Endothelial cell of umbilical vein (primary cell): ENCODE results near the gene TDRD10. TPM values are rescaled to one million over a fixed set of nuclear protein-coding genes. Genes with fewer than 3 reads are reported as not detected.

ENCODE experiments used
- BruUV-seq: library from RNA; stranded (reverse); fragments of 400-500 nt; replicated peaks from 2 replicates; lab custom pipeline; 2021; lab: Mats Ljungman, UMichigan
- CTCF ChIA-PET: fragments of 300-600, 350-600 bp; sonication (Branson Sonifier 250); formaldehyde crosslinking; loops from one replicate; lab custom pipeline; 2021; ENCODE audit warnings: antibody characterized with exemption, inconsistent platforms; lab: Charles Lee
- POLR2A ChIA-PET: fragments of 300-600, 350-600 bp; sonication (Branson Sonifier 250); formaldehyde crosslinking; loops from one replicate; lab custom pipeline; 2021; ENCODE audit warnings: antibody characterized with exemption, inconsistent platforms; lab: Charles Lee
- DNase-seq: peaks from one replicate; pipeline ENCODE4 v3.0.0-alpha.2; 2011; ENCODE audit warnings: low read depth, low spot score
- FAIRE-seq: peaks from 2 replicates; lab custom pipeline; 2011; peaks lifted over from hg19 to GRCh38; lab: Jason Lieb, UNC
- H2AFZ ChIP-seq: 2 replicates; pipeline ENCODE4 v1.6.0; 2012; ENCODE audit warnings: low read depth, low read length, control low read depth, inconsistent platforms
- H3K27ac ChIP-seq: 2 replicates; pipeline ENCODE4 v1.5.1; 2011; ENCODE audit warnings: low read depth, mild to moderate bottlenecking, control low read depth, low read length, moderate library complexity; ENCODE audit not compliant: insufficient read depth
- H3K27me3 ChIP-seq, 2 experiments: 2 replicates each; pipeline versions ENCODE4 v1.6.0 to v1.6.1; 2011; ENCODE audit warnings: low read length in 2 of 2, mixed read lengths in 1 of 2; ENCODE audit not compliant: control insufficient read depth in 2 of 2, insufficient read depth in 2 of 2
- H3K36me3 ChIP-seq, 2 experiments: 2 replicates in 1 of 2; 3 replicates in 1 of 2; pipeline ENCODE4 v1.5.1; 2011; ENCODE audit warnings: low read length in 2 of 2, mild to moderate bottlenecking in 1 of 2, moderate library complexity in 1 of 2; ENCODE audit not compliant: control insufficient read depth in 2 of 2, insufficient read depth in 2 of 2; ENCODE audit errors: extremely low read depth in 1 of 2
- H3K4me1 ChIP-seq: 3 replicates; pipeline ENCODE4 v1.5.1; 2011; ENCODE audit warnings: mild to moderate bottlenecking, low read length; ENCODE audit not compliant: control insufficient read depth, insufficient read depth; ENCODE audit errors: extremely low read depth
- H3K4me2 ChIP-seq: 2 replicates; pipeline ENCODE4 v1.6.1; 2011; ENCODE audit warnings: low read length, control low read depth, mixed read lengths; ENCODE audit not compliant: insufficient read depth
- H3K4me3 ChIP-seq, 3 experiments: fragments of 200-600 bp in 1 of 3; sonication (generic), shearing (Covaris generic) in 1 of 3; replicated peaks in 1 of 3; 2 replicates each; pipeline ENCODE4 v1.5.1; 2011 to 2016; ENCODE audit warnings: control low read depth in 3 of 3, low read length in 3 of 3, mild to moderate bottlenecking in 2 of 3, inconsistent platforms in 1 of 3, low read depth in 1 of 3, moderate library complexity in 1 of 3; ENCODE audit not compliant: insufficient read depth in 1 of 3
- H3K79me2 ChIP-seq: 2 replicates; pipeline ENCODE4 v1.6.0; 2012; ENCODE audit warnings: low read length, inconsistent platforms; ENCODE audit not compliant: control insufficient read depth, insufficient read depth
- H3K9ac ChIP-seq: replicated peaks from 2 replicates; pipeline ENCODE3; 2011; ENCODE audit warnings: low read length, control low read depth; ENCODE audit not compliant: insufficient read depth; ENCODE audit errors: extremely low read depth
- H3K9me1 ChIP-seq: replicated peaks from 3 replicates; pipeline ENCODE4 v1.6.0; 2011; ENCODE audit warnings: mild to moderate bottlenecking, low read length; ENCODE audit not compliant: control insufficient read depth, insufficient read depth; ENCODE audit errors: extremely low read depth
- H3K9me3 ChIP-seq: replicated peaks from 2 replicates; pipeline ENCODE4 v1.5.1; 2012; ENCODE audit warnings: low read length, inconsistent platforms; ENCODE audit not compliant: control insufficient read depth, insufficient read depth
- H4K20me1 ChIP-seq: replicated peaks from 2 replicates; pipeline ENCODE3; 2011; ENCODE audit warnings: mild to moderate bottlenecking, low read length; ENCODE audit not compliant: control insufficient read depth, insufficient read depth; ENCODE audit errors: extremely low read depth
- CTCF ChIP-seq, 2 donors: IDR thresholded peaks; 1 replicate in 1 of 2; 2 replicates in 1 of 2; pipeline ENCODE4 v1.5.1; 2011; ENCODE audit warnings: low read length in 2 of 2, mild to moderate bottlenecking in 2 of 2, moderate library complexity in 2 of 2, control low read depth in 1 of 2, inconsistent platforms in 1 of 2, low read depth in 1 of 2; ENCODE audit not compliant: insufficient read depth in 1 of 2; ENCODE audit errors: extremely low read depth in 1 of 2
- EZH2 ChIP-seq: IDR thresholded peaks from 2 replicates; pipeline ENCODE4 v1.6.1; 2012; ENCODE audit warnings: borderline replicate concordance, low read depth, mild to moderate bottlenecking, moderate library complexity, low read length, inconsistent platforms; ENCODE audit not compliant: severe bottlenecking
- FOS ChIP-seq: IDR thresholded peaks from 2 replicates; pipeline ENCODE4 v1.6.1; 2011; ENCODE audit warnings: mild to moderate bottlenecking, low read length, moderate library complexity, borderline replicate concordance; ENCODE audit not compliant: insufficient read depth
- GATA2 ChIP-seq: IDR thresholded peaks from 2 replicates; pipeline ENCODE4 v1.7.0; 2011; ENCODE audit warnings: low read depth, mild to moderate bottlenecking, moderate library complexity, mixed read lengths, low read length; ENCODE audit not compliant: insufficient read length, insufficient read depth
- JUN ChIP-seq: IDR thresholded peaks from 2 replicates; pipeline ENCODE4 v1.6.1; 2011; ENCODE audit warnings: borderline replicate concordance, low read depth; ENCODE audit not compliant: insufficient read length, insufficient read depth
- MAX ChIP-seq: IDR thresholded peaks from 2 replicates; pipeline ENCODE4 v1.6.1; 2011; ENCODE audit not compliant: insufficient read depth, insufficient read length
- MYC ChIP-seq: IDR thresholded peaks from one replicate; pipeline ENCODE4 v1.6.1; 2011; ENCODE audit warnings: mild to moderate bottlenecking, low read depth, low read length
- POLR2A ChIP-seq: IDR thresholded peaks from 2 replicates; pipeline ENCODE4 v1.6.1; 2012; ENCODE audit warnings: low read depth, mild to moderate bottlenecking, control low read depth, low read length
- POLR2AphosphoS5 ChIP-seq: IDR thresholded peaks from 2 replicates; pipeline ENCODE4 v1.6.1; 2012; ENCODE audit warnings: low read depth, mild to moderate bottlenecking, control low read depth, low read length, moderate library complexity; ENCODE audit not compliant: insufficient read depth
- dilution Hi-C: fragments of 300-500 bp; cut with MboI; formaldehyde crosslinking; loops from one replicate; pipeline ENCODE4 v1.15.0; 2019; ENCODE audit warnings: low sequenced_read_pairs; ENCODE audit not compliant: extremely low pct_ligation_motif_present
- intact Hi-C: fragments of 100-400 bp; cut with micrococcal nuclease; formaldehyde crosslinking; loops from one replicate; pipeline ENCODE4 v1.10.0; 2022
- polyA plus RNA-seq, 4 experiments: library from polyadenylated mRNA; depleted of rRNA in 3 of 4; stranded (reverse) in 3 of 4; unstranded in 1 of 4; fragments of >200 nt; gene quantifications; 2 replicates each; pipeline versions ENCODE4 v1.2.1 to v1.2.3, GENCODE V29; 2011 to 2012; ENCODE audit warnings: missing spikeins in 1 of 4
- total RNA-seq: library from RNA; stranded (reverse); gene quantifications from 2 replicates; pipeline ENCODE4 v1.2.3, GENCODE V29; 2021

The TDRD10 gene
- total and polyA plus RNA-seq, 2 donors (not counting 3 experiments of a cell fraction or from before 2014, with no cell fraction given) = 6.1 to 9.1 TPM

- Histone ChIP-seq H3K4me3 (no peak overlapping the region), H3K27me3 (peaks cover 3% of the 10 kb centered on the region in 2 experiments), H3K79me2 (no peaks in the 10 kb centered on the region), H3K9me1 (no peaks in the 10 kb centered on the region), H3K27ac (no peak overlapping the region), H4K20me1 (no peaks in the 10 kb centered on the region), H3K4me1 (no peaks in the 10 kb centered on the region), H2AFZ (no peak overlapping the region), H3K9me3 (no peaks in the 10 kb centered on the region), H3K36me3 (no peaks in the 10 kb centered on the region), H3K9ac (no peak overlapping the region), H3K4me2 (no peak overlapping the region)
- FAIRE-seq (no peak), DNase-seq (no peak)
- BruUV-seq = no TSS peak
- ChIA-PET POLR2A (no interaction called here), CTCF (interaction anchor here (0.7 to 1.0 kb wide), 2 partner anchors 13 to 93 kb away, joined by 4 to 5 read pairs; no protein-coding TSS in a partner anchor)
- intact Hi-C loops (no loop called here), dilution Hi-C loops (no loop called here)
- no peak for TF ChIP-seq GATA2
- TF ChIP-seq MAX = no peak
- no peak for TF ChIP-seq JUN
- TF ChIP-seq EZH2 = no peak
- TF ChIP-seq POLR2AphosphoS5 = no peak
- no peak for TF ChIP-seq POLR2A
- no peak for TF ChIP-seq CTCF (IDR thresholded peaks at IDR 0.05; ENCODE audit: extremely low read depth in 1 of 2, insufficient read depth in 1 of 2, low read depth in 1 of 2, low read length in 2 of 2)
- TF ChIP-seq MYC = no peak
- TF ChIP-seq FOS = no peak
Observed at GRCh38 chr1:154572468-154573167, 70.6 kb downstream of the TDRD10 start.
